Spleen (tissue), 11 donors: Measurements from ENCODE around the gene MYO9A. TPM values are rescaled to one million over a fixed set of nuclear protein-coding genes. Genes with fewer than 3 reads are reported as not detected.
"Not testable (repeated sequence)": the region's sequence is repeated elsewhere in the genome, so short reads cannot be mapped to it uniquely, and the experiment has no call there.

Experiments
- DNase-seq: peaks from one replicate; pipeline ENCODE4 v3.0.0-alpha.2; 2020
- H3K27ac ChIP-seq, 8 donors: fragments of 200-600 bp; sonication (generic) in 7 of 8; 1 replicate in 4 of 8; 2 replicates in 4 of 8; pipeline versions ENCODE4 v1.5.0 to v1.8.0; 2016 to 2021; ENCODE audit warnings: inconsistent platforms in 4 of 8, mild to moderate bottlenecking in 4 of 8, moderate library complexity in 1 of 8
- H3K27me3 ChIP-seq, 7 donors: fragments of 200-600 bp; sonication (generic) in 6 of 7; replicated peaks in 1 of 7; 1 replicate in 4 of 7; 2 replicates in 3 of 7; pipeline versions ENCODE4 v1.5.0 to v1.8.0; 2016 to 2021; ENCODE audit warnings: inconsistent platforms in 3 of 7, mild to moderate bottlenecking in 1 of 7
- H3K36me3 ChIP-seq, 6 donors: fragments of 200-600 bp; sonication (generic) in 5 of 6; 1 replicate in 4 of 6; 2 replicates in 2 of 6; pipeline versions ENCODE4 v1.5.0 to v1.8.0; 2016 to 2021; ENCODE audit warnings: inconsistent platforms in 2 of 6
- H3K4me1 ChIP-seq, 6 donors: fragments of 200-600 bp; sonication (generic) in 5 of 6; 1 replicate in 3 of 6; 2 replicates in 3 of 6; pipeline versions ENCODE4 v1.5.0 to v1.8.0; 2016 to 2021; ENCODE audit warnings: inconsistent platforms in 3 of 6
- H3K4me3 ChIP-seq, 8 donors: fragments of 200-600 bp; sonication (generic) in 7 of 8; 1 replicate in 4 of 8; 2 replicates in 4 of 8; pipeline versions ENCODE4 v1.5.0 to v1.8.0; 2016 to 2021; ENCODE audit warnings: inconsistent platforms in 4 of 8, mild to moderate bottlenecking in 4 of 8, moderate library complexity in 2 of 8
- H3K9me3 ChIP-seq, 8 donors: fragments of 200-600 bp; sonication (generic) in 7 of 8; 1 replicate in 4 of 8; 2 replicates in 4 of 8; pipeline versions ENCODE4 v1.5.0 to v1.8.0; 2016 to 2021; ENCODE audit warnings: inconsistent platforms in 4 of 8
- POLR2A ChIP-seq, 3 donors: fragments of 450-650 bp; IDR thresholded peaks; one replicate each; pipeline ENCODE4 v1.5.1; 2017; ENCODE audit warnings: antibody characterized with exemption in 3 of 3, mild to moderate bottlenecking in 1 of 3
- POLR2AphosphoS5 ChIP-seq, 3 donors: sonication (generic); formaldehyde crosslinking; IDR thresholded peaks; one replicate each; pipeline ENCODE4 v1.5.1; 2017; ENCODE audit warnings: antibody characterized with exemption in 3 of 3
- WGBS, 5 donors: extraction: QIAGEN DNeasy Blood & Tissue Kit in 3 of 5; methylation state at CpG; one replicate each; pipeline versions ENCODE4 v1.1.5 to v1.1.7; 2013 to 2018; 5-methylcytosine and 5-hydroxymethylcytosine counted together
- intact Hi-C: fragments of 100-400 bp; cut with DNase I; formaldehyde crosslinking; loops from one replicate; pipeline ENCODE4 v1.15.0; 2023; ENCODE audit warnings: low total_unique reads
- polyA plus RNA-seq, 3 donors: library from polyadenylated mRNA; stranded (reverse); fragments of 200-250 nt; gene quantifications; one replicate each; pipeline ENCODE4 v1.2.1, GENCODE V29; 2013
- total RNA-seq, 7 donors: library from RNA; depleted of rRNA in 3 of 7; stranded (reverse); fragments of >200 nt in 3 of 7; fragmentation: NEBNext Ultra II Directional in 4 of 7; extraction: Animal tissue kit (Norgen Biotek cat#: 25700) in 4 of 7; gene quantifications; one replicate each; pipeline versions ENCODE4 v1.1.0 to v1.2.1, GENCODE V29; 2016 to 2021
- TF ChIP-seq, protein P1 (sequence below), 11 experiments: fragments of 200-600 bp in 7 of 11; fragments of 450-650 bp in 4 of 11; sonication (generic) in 4 of 11; IDR thresholded peaks in 8 of 11; conservative IDR thresholded peaks in 3 of 11; 1 replicate in 7 of 11; 2 replicates in 4 of 11; pipeline versions ENCODE4 v1.4.0 to v1.8.0; 2016 to 2021; ENCODE audit warnings: antibody characterized with exemption in 11 of 11, inconsistent platforms in 4 of 11, mild to moderate bottlenecking in 1 of 11
- donor health status: healthy with polysubstance abuse.
- donor health status: DM: no; HTN: no; CAD: no; lungs with moderate emphysema.
- donor health status: DM: no; HTN: no; CAD: no.
- donor health status: Bipolar disorder and iron deficiency.
- donor health status: healthy.
- donor health status: DM: no; HTN: no; CAD: no.
- donor health status: DM: yes; HTN: yes; CAD: no.

MYO9A gene
- total and polyA plus RNA-seq, 10 donors = 1.7 to 80.9 (median 50.9) TPM

DNA sequence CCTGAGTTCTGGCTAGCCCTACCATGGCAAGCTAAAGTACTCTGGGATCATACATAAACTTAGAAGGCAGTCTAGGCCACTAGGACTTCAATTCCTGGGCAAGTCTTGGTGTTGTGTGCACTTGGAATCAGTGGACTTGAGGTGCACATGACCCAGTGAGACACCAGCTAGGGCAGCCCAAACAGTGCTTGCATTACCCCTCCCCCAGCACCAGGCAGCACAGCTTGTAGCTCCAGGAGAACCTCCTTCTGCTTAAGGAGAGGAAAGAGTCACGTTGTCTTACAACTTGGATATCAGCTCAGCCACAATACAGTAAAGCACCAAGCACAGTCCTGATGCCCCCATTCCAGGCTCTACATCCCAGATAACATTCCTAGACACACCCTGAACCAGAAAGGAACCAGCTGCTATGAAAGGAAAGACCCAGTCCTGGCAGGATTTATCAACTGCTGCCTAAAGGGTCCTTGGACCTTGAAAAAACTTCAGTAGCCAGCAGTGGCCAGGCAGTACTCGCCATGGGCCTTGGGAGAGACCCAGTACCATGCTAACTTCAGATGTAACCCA lies 57.2 kb downstream of the MYO9A start:
- TF ChIP-seq POLR2AphosphoS5 (IDR thresholded peaks at IDR 0.05) = no peak
- no peak for TF ChIP-seq POLR2A (IDR thresholded peaks at IDR 0.05)
- TF ChIP-seq, protein P1, sequence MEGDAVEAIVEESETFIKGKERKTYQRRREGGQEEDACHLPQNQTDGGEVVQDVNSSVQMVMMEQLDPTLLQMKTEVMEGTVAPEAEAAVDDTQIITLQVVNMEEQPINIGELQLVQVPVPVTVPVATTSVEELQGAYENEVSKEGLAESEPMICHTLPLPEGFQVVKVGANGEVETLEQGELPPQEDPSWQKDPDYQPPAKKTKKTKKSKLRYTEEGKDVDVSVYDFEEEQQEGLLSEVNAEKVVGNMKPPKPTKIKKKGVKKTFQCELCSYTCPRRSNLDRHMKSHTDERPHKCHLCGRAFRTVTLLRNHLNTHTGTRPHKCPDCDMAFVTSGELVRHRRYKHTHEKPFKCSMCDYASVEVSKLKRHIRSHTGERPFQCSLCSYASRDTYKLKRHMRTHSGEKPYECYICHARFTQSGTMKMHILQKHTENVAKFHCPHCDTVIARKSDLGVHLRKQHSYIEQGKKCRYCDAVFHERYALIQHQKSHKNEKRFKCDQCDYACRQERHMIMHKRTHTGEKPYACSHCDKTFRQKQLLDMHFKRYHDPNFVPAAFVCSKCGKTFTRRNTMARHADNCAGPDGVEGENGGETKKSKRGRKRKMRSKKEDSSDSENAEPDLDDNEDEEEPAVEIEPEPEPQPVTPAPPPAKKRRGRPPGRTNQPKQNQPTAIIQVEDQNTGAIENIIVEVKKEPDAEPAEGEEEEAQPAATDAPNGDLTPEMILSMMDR (IDR thresholded peaks at IDR 0.05 in 8 of 11, conservative IDR thresholded peaks at IDR 0.05 in 3 of 11) = no peak
- intact Hi-C loops = no loop called here
- 73 to 89% (median 77%) methylated on average over 2 of the region's 2 CpGs for WGBS, 5 donors
- Histone ChIP-seq H3K9me3 (peaks cover 0 to 13% (median 7%) of the 10 kb centered on the region in 8 donors), H3K36me3 (no peaks in the 10 kb centered on the region), H3K4me1 (peaks cover 0 to 18% (median 5%) of the 10 kb centered on the region in 6 donors), H3K27ac (no peak overlapping the region), H3K4me3 (no peak overlapping the region), H3K27me3 (no peaks in the 10 kb centered on the region)
- no peak for DNase-seq

DNA sequence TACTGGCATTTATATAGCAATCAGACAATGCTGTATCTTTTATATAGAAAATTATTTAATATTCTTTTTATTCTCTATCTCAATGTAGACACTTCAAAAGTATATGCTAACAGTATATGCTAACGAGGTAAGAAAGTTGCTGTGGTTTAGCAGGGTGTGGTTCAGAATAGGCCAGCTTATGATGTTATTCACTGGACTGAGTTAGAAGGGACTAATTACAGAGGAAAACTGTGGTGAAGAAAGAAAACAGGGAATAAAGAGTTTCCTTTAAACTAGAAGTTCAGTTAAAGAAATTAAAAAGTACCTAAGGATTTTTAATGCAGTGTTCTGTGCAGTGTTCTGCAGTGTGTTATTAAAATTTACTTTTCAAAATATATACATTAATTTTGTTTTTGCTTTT lies 59.4 kb downstream of the MYO9A start:
- 72 to 83% (median 80%) methylated on average over 1 of the region's 1 CpG for WGBS, 5 donors
- no peak overlapping the region for H3K27ac ChIP-seq

DNA sequence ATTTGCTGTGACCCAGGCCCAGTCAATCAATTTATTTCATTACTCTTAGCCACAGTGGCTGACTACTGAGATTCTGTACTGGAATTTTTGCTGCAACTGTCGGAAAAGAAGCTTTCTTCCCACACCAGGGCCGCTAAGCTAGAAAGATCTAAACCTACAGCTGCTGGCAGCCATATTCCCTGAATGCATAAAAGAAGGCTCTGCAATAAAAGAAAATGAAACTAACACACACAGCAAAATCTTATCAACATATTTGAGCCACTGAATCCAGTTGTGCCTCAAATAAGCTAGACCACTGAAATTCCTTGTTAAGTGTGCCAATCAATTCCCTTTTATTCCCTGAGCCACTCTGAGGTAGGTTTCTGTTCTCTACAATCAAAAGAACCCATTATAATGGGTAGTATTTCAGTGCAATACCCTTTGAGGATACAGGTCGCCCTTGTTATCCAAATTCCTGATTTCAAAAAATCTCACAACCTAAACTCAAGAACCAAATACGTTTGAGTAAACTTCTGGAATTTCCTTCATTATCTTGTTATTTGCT lies 60.3 kb downstream of the MYO9A start:
- no peak for DNase-seq
- peaks cover 0 to 6% (median 3%) of the 10 kb centered on the region in 8 donors for H3K9me3 ChIP-seq
- H3K27me3 ChIP-seq = no peaks in the 10 kb centered on the region
- WGBS, 5 donors = 66 to 77% (median 69%) methylated on average over 4 of the region's 4 CpGs
- intact Hi-C loops = no loop called here
- no peaks in the 10 kb centered on the region for H3K36me3 ChIP-seq
- H3K4me3 ChIP-seq = peak overlapping the region in 3 of 8 donors; percentile 0 to 21 (median 0)
- peaks cover 0 to 18% (median 5%) of the 10 kb centered on the region in 6 donors for H3K4me1 ChIP-seq
- peak overlapping the region in 2 of 8 donors; percentile 9 to 12 for H3K27ac ChIP-seq
- TF ChIP-seq, protein P1 (IDR thresholded peaks at IDR 0.05 in 8 of 11, conservative IDR thresholded peaks at IDR 0.05 in 3 of 11) = no peak
- TF ChIP-seq POLR2A (IDR thresholded peaks at IDR 0.05) (no peak), POLR2AphosphoS5 (IDR thresholded peaks at IDR 0.05) (no peak)

More for the DNA sequence above, 59.4 kb downstream of the MYO9A start:
- peaks cover 0 to 12% (median 7%) of the 10 kb centered on the region in 8 donors for H3K9me3 ChIP-seq
- TF ChIP-seq POLR2A (IDR thresholded peaks at IDR 0.05) (no peak), POLR2AphosphoS5 (IDR thresholded peaks at IDR 0.05) (no peak)
- TF ChIP-seq, protein P1 (IDR thresholded peaks at IDR 0.05 in 8 of 11, conservative IDR thresholded peaks at IDR 0.05 in 3 of 11) = no peak
- H3K27me3 ChIP-seq = no peaks in the 10 kb centered on the region
- H3K36me3 ChIP-seq = no peaks in the 10 kb centered on the region
- H3K4me1 ChIP-seq = peaks cover 0 to 18% (median 5%) of the 10 kb centered on the region in 6 donors
- DNase-seq = no peak
- intact Hi-C loops = no loop called here
- no peak overlapping the region for H3K4me3 ChIP-seq

DNA sequence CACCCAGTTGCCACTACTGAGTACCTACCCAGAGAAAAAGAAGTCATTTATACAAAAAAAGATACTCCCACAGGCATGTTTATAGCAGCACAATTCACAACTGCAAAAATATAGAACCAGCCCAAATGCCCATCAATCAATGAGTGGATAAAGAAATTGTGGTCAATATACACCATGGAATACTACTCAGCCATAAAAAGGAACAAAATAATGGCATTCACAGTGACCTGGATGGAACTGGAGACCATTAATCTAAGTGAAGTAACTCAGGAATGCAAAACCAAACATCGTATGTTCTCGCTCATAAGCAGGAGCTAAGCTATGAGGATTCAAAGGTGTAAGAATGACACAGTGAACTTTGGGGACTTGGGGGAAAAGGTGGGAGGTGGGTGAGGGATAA lies 61.7 kb downstream of the MYO9A start:
- H3K27me3 ChIP-seq, H3K9me3 ChIP-seq, intact Hi-C loops, H3K36me3 ChIP-seq, H3K27ac ChIP-seq, H3K4me3 ChIP-seq, DNase-seq: not testable (repeated sequence)
- 94 to 100% (median 97%) methylated on average over 2 of the region's 2 CpGs for WGBS, 5 donors
- H3K4me1 ChIP-seq = peaks cover 0 to 18% (median 5%) of the 10 kb centered on the region in 6 donors

DNA sequence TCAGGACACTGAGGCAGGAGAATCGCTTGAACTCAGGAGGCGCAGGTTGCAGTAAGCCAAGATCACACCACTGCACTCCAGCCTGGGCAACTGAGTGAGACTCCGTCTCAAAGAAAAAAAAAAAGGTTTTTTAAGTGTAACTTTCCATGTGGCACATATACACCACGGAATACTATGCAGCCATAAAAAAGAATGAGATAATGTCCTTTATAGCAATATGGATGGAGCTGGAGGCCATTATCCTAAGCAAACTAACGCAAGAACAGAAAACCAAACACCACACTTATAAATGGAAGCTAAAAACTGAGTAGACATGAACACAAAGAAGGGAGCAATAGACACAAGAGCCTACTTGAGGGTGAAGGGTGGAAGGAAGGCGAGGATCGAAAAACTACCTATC lies 64.7 kb downstream of the MYO9A start:
- intact Hi-C loops, H3K27ac ChIP-seq, H3K36me3 ChIP-seq, H3K27me3 ChIP-seq, DNase-seq, H3K9me3 ChIP-seq, H3K4me3 ChIP-seq: not testable (repeated sequence)
- peaks cover 0 to 12% (median 5%) of the 10 kb centered on the region in 6 donors for H3K4me1 ChIP-seq
- 96 to 97% (median 96%) methylated on average over 7 of the region's 7 CpGs for WGBS, 5 donors
